ENCODE results near the gene DHX36.

DNA sequence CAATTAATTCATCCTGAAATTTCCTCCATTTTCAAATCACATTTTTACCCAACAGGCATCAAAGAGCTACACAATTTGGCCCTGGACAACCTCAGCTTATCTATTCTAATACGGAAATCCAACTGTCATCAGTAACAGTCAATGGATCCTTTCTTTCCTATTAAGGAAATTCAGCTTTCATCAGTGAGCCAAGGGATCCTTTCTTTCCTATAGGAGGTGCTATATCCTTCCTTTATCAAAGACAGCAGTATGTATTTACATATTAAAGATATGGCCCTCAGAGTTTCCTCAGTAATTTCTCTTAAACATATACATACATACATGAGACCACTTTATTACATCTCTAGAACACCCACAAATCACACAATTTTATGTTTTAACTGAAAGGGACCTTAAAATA lies 10.1 kb downstream of the DHX36 start:
- TF ChIP-seq, protein P1, sequence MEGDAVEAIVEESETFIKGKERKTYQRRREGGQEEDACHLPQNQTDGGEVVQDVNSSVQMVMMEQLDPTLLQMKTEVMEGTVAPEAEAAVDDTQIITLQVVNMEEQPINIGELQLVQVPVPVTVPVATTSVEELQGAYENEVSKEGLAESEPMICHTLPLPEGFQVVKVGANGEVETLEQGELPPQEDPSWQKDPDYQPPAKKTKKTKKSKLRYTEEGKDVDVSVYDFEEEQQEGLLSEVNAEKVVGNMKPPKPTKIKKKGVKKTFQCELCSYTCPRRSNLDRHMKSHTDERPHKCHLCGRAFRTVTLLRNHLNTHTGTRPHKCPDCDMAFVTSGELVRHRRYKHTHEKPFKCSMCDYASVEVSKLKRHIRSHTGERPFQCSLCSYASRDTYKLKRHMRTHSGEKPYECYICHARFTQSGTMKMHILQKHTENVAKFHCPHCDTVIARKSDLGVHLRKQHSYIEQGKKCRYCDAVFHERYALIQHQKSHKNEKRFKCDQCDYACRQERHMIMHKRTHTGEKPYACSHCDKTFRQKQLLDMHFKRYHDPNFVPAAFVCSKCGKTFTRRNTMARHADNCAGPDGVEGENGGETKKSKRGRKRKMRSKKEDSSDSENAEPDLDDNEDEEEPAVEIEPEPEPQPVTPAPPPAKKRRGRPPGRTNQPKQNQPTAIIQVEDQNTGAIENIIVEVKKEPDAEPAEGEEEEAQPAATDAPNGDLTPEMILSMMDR (IDR thresholded peaks at IDR 0.05), result no peak
- no peak for TF ChIP-seq POLR2A (IDR thresholded peaks at IDR 0.05)
